ENCODE measurements around the gene WBP2. TPM values are rescaled to one million over a fixed set of nuclear protein-coding genes. Genes with fewer than 3 reads are reported as not detected.

The WBP2 gene
- total RNA-seq, 1 experiment from 2014 or later: 18.7 TPM

DNA sequence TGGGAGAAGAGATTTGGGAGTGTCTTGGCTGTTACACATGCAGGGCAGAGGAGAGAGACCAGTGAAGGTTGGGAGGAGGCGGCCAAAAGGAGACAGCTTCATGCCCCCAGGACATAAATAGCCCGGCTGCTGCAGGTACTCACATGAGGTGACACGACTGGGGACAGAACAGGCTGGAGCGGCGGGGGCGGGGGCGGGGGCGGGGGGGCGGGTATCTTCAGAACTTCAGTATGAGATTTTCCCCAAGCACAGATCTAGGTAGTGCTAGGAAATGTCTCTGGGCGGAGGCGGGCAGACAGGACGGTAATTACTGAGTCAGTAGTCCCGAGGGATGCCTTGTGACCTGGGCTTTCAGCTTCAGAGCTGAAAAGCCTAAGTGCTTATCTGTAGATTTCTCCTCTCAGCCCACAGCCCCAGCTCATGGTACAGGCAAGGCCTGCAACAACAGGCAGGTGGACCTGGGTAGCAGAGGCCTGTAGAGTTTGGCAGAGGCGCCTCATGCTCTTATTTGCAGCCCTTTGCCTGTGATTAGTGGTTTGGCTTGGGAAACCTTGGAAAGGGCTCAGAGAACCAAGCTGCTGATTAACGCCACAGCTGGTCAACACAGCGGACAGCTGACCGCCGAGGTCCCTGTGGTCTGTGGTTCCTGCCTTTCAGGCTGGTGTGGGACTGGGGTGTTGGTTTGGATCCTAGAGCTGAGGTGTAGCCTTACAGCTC is 46.1 kb downstream of the WBP2 start:
- in situ Hi-C loops (cut with HindIII; ENCODE audit: low sequenced_read_pairs): no loop called here
- peak; percentile 60 for DNase-seq (ENCODE audit: low spot score)

DNA sequence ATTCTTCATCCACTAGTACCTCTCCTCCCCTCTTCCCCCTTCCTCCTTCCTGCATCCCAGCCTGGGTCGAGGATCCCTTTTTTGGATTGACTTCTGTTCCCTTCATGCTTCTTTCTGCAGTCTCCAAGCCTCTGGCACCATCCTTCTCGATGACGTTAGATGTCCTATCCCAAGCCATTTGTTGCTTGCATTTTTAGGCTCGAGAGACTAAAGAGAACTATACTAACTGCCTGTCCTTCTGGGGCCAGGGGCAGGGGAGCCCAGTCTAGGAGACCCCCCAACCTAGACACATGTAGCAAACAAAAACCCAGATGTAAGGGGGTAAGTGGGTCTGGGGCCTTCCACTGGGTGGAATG is 46.6 kb downstream of the WBP2 start:
- in situ Hi-C loops (cut with HindIII; ENCODE audit: low sequenced_read_pairs): no loop called here
- peak; percentile 39 for DNase-seq (ENCODE audit: low spot score)

DNA sequence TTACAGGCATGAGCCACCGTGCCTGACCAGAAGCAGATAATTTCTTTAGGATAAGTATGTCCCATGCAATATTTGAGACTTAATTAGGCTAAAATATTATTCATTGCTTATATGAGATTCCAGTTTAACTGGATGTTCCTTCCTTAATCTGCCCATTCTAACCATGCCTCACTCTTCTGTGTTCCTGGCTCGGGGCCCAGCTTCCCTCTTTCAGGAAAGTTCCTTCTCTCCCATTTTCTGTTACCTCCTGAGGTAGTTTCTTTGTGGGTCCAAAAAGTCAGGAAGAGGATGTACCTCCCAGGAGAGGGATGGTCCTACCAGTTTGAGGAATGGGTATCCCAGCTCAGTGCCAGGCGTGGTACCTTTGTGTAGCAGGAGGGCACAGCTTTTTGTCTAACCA is 47.3 kb downstream of the WBP2 start:
- no peak for DNase-seq (ENCODE audit: low spot score)
- in situ Hi-C loops (cut with HindIII; ENCODE audit: low sequenced_read_pairs): no loop called here

DNA sequence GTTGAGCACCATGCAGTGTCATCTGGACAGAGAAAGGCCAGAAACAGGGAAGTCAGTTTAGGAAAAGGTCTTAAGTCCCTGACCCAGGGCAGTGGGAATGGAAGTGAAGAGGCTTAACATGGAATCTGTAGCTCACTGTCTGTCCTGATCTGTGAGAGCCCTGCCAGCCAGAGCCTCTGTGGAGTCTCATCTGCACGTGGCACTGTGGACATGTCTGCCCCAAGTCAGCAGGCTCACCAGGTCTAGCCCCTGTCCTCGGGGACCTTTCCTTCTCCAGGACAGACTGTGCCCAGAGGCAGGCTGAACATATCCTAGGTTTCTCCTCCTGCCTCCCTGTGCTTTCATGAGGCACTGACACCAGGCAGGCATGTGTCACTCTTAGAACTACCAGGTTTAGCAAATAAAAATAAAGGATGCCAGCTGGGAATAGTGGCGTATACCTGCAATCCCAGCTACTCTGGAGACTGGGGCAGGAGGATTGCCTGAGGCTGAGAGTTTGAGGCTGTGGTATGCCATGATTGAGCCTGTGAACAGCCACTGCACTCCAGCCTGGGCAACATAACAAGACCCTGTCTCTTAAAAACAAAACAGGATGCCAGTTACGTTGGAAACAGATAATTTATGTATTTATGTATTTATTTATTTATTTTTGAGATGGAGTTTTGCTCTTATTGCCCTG is 48.2 kb downstream of the WBP2 start:
- DNase-seq (ENCODE audit: low spot score): no peak
- in situ Hi-C loops (cut with HindIII; ENCODE audit: low sequenced_read_pairs): no loop called here

DNA sequence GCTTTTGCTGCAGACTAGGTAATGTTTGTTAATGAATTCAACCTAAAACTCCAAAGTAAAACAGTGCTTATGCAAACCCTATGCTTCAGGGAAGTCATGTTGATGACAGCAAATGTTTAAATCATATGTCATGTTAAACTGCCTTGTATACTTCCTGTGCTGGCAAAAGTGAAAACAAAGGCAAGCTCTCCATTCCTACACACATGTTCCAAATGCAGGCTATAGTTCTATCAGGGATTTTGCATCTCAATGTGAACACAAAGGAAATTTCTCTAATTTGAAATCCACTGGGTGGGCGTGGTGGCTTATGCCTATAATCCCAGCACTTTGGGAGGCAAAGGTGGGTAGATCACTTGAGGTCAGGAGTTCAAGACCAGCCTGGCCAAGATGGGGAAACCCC is 51.3 kb downstream of the WBP2 start:
- DNase-seq (ENCODE audit: low spot score): no peak
- in situ Hi-C loops (cut with HindIII; ENCODE audit: low sequenced_read_pairs): no loop called here

DNA sequence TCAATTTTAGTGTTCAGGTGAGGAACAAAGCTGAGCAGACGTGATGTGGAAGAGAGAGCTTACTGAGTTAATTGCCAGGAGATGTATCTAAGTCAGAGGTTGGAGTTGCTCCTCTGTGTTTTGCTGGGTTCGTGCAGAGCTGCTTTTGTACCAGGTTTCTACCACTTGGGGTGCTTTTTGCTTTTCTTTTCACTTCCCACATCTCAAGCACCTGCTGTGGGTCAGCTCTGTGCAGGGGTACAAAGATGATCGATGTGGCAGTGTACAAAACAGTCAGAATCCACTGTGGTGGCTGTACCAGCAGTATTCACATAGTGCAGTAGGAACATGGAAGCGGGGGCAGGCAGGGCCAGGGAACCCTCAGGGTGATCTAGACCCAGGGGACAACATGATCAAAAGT is 55.7 kb downstream of the WBP2 start:
- in situ Hi-C loops (cut with HindIII; ENCODE audit: low sequenced_read_pairs): no loop called here
- no peak for DNase-seq (ENCODE audit: low spot score)

DNA sequence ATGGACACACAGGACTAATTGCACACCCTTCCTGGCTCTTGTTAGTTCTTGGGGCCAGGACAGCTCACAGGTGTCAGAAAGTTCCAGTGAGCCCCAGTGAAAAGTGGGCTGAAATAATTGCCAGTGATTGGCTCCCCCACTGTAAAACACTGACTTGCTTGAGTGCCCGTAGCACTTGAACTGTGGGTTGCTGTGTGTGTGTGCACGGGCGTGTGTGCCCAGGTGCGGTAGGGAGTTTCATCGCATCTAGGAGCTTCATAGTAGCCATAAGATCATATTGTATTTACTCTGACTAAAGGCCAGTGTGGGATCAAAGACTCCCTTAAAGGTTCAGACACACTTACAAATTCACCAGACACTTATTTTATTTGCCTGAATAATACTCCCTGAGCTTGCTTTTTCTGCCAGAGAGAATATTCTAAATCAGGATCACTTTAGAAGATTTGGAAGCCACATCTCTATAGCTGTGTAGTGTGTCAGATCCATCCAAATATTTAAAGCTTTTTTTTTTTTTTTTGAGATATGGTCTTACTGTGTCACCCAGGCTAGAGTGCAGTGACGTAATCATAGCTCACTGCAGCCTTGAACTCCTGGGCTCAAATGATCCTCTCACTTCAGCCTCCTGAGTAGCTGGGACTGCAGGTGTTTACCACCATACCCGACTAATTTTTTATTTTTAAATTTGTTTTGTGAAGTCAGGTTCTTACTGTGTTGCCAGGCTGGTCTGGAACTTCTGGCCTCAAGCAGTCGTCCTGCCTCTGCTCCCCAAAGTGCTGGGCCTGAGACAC is 59.1 kb downstream of the WBP2 start:
- no peak for DNase-seq (ENCODE audit: low spot score)
- in situ Hi-C loops (cut with HindIII; ENCODE audit: low sequenced_read_pairs): no loop called here

Other genes with a start within 250 kb of the WBP2 start
- not detected in 2 replicates for gene SMIM5, start 221.9 kb downstream of the WBP2 start, total RNA-seq (2014; rRNA removed; shearing (Covaris generic))
- 16.7 and 40.0 TPM in 2 replicates for gene RECQL5, start 188.2 kb downstream of the WBP2 start, total RNA-seq (2014; rRNA removed; shearing (Covaris generic))
- 94.1 and 162 TPM in 2 replicates for gene SAP30BP, start 188.0 kb downstream of the WBP2 start, total RNA-seq (2014; rRNA removed; shearing (Covaris generic))
- 0.06 TPM in 1 of 2 replicates, not detected in the other for gene ITGB4, start 133.9 kb downstream of the WBP2 start, total RNA-seq (2014; rRNA removed; shearing (Covaris generic))
- gene GALK1, start 90.1 kb downstream of the WBP2 start, total RNA-seq (2014; rRNA removed; shearing (Covaris generic)): 68.3 and 87.8 TPM in 2 replicates
- gene UNK, start 70.5 kb downstream of the WBP2 start, total RNA-seq (2014; rRNA removed; shearing (Covaris generic)): 19.1 and 19.6 TPM in 2 replicates
- gene UNC13D, start 10.9 kb downstream of the WBP2 start, total RNA-seq (2014; rRNA removed; shearing (Covaris generic)): 2.8 and 6.0 TPM in 2 replicates
- 2.1 and 2.7 TPM in 2 replicates for gene TRIM47, start 23.2 kb upstream of the WBP2 start, total RNA-seq (2014; rRNA removed; shearing (Covaris generic))
- gene TRIM65, start 41.6 kb upstream of the WBP2 start, total RNA-seq (2014; rRNA removed; shearing (Covaris generic)): 37.5 and 41.7 TPM in 2 replicates
- 102 and 134 TPM in 2 replicates for gene MRPL38, start 49.5 kb upstream of the WBP2 start, total RNA-seq (2014; rRNA removed; shearing (Covaris generic))
- gene FBF1, start 85.7 kb upstream of the WBP2 start, total RNA-seq (2014; rRNA removed; shearing (Covaris generic)): 10.4 and 21.6 TPM in 2 replicates
- 27.7 and 32.2 TPM in 2 replicates for gene ACOX1, start 123.8 kb upstream of the WBP2 start, total RNA-seq (2014; rRNA removed; shearing (Covaris generic))
- gene TEN1, start 123.9 kb upstream of the WBP2 start, total RNA-seq (2014; rRNA removed; shearing (Covaris generic)): 31.4 and 39.4 TPM in 2 replicates
- gene CDK3, start 145.5 kb upstream of the WBP2 start, total RNA-seq (2014; rRNA removed; shearing (Covaris generic)): 0.68 and 2.5 TPM in 2 replicates
- gene EVPL, start 172.0 kb upstream of the WBP2 start, total RNA-seq (2014; rRNA removed; shearing (Covaris generic)): 0.80 and 5.4 TPM in 2 replicates
- 73.7 and 87.2 TPM in 2 replicates for gene SRP68, start 217.2 kb upstream of the WBP2 start, total RNA-seq (2014; rRNA removed; shearing (Covaris generic))
- gene GALR2, start 219.4 kb upstream of the WBP2 start, total RNA-seq (2014; rRNA removed; shearing (Covaris generic)): 0.95 TPM in 1 of 2 replicates, not detected in the other
- gene ZACN, start 223.8 kb upstream of the WBP2 start, total RNA-seq (2014; rRNA removed; shearing (Covaris generic)): not detected in 2 replicates
- 83.1 and 92.2 TPM in 2 replicates for gene EXOC7, start 248.5 kb upstream of the WBP2 start, total RNA-seq (2014; rRNA removed; shearing (Covaris generic))

Measured in G401 (cell line).